Nucleus accumbens (tissue), 56 donors: ENCODE measurements around the gene ARNT2.
"Not testable (repeated sequence)": the region's sequence is repeated elsewhere in the genome, so short reads cannot be mapped to it uniquely, and the experiment has no call there.

Source experiments
- DNase-seq, 56 donors: peaks; one replicate each; lab custom pipeline; 2025; lab: John Stamatoyannopoulos, UW

ARNT2 gene

DNA sequence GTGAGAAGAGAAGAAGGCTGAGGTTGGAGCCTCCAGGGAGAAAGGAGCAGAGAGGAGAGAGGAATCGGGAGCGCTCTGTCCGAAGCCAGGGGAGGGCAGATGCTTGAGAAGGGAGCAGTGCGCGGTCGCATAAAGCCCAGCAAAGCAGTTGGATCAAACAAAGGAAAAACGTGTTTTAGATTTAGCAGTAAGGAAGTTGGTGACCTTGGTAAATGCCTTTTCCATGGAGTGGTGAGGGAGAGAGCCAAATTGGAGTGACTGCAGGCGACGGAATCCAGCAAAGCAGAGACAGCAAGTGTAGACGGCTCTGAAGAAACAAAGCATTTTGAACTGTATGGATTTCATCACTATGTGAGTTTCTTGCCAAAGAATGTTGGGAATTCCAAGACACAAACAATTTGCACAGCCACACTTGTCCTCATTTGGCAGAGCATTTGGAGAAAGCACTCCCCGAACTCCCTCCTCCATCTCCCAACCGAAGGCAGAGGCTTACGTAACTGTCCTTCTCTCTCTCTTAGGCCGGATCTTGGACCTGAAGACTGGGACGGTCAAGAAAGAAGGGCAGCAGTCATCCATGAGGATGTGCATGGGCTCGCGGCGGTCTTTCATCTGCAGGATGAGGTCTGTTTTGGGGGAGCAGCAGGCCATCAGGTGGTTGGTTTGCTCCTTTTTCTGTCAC, 103.6 kb downstream of the ARNT2 start:
- no peak for DNase-seq

DNA sequence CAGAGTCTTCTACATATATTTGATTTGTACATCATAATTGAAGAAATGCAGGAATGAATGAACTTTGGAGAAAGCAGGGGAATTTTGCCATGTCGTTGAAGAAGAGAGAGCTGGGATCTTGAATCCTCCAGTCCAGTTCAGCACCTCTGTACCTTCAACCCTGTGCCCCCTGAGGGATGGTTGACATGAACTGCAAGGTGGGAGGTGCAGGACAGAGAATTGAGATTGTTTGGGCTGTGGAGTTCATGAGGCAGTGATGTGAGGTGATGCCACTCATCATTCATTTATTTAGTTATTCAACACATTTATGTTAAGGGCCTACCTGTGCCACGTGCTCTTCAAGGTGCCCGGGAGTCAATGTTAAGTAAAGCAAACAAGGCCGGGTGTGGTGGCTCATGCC, 104.6 kb downstream of the ARNT2 start:
- DNase-seq, result no peak

DNA sequence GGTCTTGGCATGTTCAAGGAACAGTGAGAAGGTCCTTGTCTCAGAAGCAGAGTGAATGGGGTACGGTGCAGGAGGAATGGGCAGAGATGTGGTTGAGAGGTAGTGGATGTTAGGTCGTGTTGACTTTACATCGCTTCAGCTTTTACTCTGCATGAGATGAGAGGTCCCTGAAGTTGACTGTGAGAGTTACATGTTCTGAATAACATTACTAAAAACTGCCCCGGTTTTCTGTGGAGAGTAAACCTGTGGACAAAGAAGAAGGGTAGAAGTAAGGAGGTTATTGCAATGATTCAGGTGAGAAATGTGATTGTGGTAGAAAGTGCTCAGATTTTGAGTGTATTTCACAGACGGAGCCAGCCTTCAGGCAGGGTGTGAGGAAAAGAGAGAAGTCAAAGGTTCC, 105.6 kb downstream of the ARNT2 start:
- DNase-seq, result no peak

DNA sequence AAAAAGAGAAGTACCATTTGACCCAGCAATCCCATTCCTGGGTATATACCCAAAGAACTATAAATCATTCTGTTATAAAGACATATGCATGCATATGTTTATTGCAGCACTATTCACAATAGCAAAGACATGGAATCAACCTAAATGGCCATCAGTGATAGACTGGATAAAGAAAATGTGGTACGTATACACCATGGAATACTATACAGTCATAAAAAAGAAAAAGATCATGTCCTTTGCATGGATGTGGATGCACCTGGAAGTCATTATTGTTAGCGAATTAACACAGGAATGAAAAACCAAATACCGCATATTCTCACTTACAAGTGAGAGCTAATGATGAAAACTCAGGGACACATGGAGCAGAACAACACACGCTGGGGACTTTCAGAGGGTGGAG, 106.8 kb downstream of the ARNT2 start:
- not testable (repeated sequence) for DNase-seq

DNA sequence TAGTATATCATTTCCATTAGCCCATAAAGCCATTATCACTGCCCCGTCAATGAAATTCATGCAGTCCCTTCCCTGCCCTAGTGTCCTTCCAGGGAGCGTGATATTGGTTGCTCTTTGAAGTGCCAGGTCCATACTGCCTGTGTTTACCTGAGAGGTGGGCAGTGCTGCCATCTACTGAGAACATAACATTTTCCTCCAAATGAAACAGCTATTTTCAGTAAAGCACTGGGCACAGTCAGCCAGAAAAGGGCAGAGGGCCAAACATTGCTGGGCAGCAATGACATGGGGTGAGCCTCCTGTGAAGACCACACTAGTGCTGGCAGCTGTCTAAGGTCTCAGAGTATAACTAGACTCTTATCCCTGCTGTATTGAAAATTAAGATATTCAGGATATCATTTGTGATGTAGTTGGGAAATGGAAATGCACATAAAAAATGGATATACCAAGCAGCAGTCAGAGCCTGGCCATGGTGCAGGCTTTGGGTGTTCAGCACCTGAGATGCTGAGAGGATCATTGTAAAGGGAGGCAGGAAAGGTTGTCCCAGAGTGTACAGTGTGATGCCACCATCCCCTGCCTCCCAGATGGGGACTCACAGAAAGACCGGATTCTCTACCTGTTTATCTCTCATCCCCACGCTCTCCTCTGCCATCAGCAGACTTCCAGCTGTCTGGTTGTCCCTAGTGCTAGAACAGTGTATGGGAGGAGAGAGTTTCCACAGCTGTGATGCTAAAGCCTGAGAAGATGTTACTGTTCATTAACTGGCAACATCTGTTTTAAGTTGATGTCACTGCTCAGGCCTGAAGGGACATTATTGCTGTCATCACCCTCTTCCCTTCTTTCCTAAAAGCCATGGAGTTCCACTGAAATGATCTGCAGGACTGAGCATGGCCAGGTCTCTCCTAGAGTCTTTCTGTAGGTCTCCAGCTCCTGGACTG, 108.8 kb downstream of the ARNT2 start:
- peak in 6 of 56 donors; percentile 4 to 24 (median 11) for DNase-seq

DNA sequence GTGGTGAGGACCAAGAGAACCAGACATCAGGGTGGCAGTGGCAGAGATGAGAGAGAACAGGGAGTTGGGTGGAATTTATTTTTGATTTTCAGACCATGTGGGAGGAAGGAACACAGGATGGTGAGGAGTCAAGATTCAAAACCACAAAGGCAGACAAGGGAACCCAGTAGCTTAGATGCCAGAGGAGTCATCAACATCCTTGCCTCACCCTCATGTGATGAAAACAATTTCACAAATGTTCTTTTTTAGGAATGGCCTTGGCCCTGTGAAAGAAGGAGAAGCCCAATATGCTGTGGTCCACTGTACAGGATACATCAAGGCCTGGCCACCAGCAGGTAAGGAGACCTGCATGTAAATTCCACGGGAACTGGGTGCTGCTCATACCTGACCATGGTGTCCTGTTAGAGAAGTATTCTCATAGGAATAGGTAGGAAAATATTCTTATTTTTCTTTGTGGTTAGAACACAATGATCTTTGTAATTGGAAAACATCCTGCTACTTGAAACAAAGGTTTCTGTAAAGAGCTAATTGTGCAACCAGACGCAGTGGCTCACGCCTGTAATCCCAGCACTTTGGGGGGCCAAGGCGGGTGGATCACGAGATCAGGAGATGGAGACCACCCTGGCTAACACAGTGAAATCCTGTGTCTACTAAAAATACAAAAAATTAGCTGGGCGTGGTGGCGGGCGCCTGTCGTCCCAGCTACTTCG, 110.0 kb downstream of the ARNT2 start:
- no peak for DNase-seq

DNA sequence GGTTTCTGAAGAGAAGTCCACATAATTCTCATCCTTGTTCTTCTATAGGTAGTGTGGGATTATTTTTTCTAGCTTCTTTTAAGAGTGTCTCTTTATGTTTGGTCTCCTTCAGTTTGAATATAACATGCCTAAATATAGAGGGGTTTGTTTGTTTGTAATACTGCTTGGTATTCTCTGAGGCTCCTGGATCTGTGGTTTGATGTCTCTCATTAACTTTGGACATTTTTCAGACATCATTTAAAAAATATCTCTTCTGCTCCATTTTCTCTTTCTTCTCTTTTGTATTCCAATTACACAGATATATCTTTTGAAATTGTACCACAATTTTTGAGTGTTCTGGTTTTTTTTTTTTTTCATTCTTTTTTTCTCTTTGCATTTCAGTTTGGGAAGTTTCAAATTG, 113.1 kb downstream of the ARNT2 start:
- DNase-seq, result no peak

DNA sequence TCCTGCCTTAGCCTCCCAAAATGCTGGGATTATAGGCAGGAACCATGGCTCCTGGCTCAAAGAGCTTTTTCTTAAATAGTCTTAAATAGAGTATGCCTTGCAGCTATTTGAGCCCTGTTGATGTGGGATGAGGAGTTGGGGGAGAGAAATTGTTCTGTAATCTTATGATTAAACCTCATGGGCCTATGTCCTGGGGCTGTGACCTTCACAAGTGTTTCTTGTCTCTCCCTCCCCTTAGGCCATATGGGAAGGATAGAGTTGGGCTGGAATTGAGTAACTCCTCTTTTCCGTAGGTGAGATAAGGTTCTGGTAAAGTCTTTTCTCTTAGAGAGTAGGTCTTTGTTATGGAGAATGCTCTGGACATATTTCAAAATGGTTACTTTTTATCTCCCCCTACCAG, 114.3 kb downstream of the ARNT2 start:
- no peak for DNase-seq

DNA sequence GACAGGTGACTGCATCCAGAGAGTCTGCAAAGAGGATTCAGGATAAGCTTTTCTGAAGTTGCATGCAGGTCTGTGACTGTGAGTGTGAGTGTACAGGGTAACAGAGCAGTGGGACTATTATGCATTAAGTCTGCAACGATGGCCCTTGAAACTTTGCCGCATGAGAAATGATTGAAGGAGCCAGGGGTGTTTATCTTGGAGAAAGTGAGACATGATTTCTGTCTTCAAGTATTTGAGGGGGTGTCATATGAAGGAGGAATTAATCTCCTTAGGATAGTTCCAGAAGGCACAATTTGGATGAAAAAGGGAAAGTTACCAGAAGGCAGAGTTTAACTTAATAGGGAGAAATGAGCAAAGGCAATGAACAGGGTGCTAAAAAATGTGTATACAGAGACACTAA, 119.6 kb downstream of the ARNT2 start:
- no peak for DNase-seq

DNA sequence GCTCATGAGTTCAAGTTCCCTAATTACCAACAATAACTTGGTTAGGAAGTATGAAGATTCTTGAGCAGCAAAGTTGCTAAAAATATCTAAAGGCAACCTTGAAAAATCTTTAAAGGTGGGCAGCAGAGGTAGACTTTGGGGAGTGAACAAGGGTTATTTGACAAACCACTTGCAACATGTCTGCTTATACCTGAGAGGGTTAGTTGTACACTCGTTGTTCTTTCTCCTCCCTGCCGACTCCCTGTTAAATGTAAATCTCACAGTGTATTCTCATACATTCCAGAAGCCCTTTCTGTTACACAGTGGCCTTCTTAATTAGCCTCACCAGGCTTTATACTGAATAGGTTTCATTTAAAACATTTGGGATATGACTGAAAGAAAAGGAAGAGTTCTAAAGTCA, 121.7 kb downstream of the ARNT2 start:
- no peak for DNase-seq

DNA sequence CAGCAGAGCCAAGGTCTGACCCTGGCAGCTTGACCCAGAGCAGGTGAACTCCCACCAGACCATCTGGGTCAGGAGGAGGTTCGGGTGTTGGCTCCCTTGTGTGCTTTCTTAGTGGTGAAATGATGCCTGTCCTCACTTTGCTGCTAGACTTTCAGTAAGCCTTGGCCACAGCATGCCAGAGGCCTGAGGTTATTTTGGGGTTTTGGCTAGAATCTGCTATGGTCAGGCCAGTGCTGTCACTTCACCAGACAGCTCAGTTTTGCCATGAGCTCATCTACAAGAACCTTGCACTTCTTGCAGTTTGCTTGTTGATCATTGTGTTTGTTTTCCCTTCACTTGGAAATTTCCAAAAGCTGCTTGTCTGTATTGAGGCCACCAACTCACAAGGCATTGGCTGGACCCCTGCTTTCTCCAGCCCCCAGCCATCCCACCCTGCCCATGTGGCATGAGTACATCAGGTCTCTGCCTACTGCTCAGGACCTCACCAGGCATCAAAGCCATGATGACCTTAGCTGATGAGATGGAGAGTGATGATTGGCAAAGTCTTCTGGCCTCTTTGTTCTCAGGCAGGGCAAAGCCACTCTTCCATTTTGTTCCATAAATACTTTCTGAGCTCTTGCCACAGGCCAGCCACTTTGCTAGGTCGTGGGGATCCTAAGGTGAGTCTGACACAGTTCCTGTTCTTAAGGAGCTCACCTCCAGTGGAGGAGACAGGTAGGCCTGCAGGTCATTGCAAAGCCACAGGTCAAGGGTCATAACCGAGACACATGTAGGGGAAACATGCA, 122.6 kb downstream of the ARNT2 start:
- DNase-seq, result no peak

DNA sequence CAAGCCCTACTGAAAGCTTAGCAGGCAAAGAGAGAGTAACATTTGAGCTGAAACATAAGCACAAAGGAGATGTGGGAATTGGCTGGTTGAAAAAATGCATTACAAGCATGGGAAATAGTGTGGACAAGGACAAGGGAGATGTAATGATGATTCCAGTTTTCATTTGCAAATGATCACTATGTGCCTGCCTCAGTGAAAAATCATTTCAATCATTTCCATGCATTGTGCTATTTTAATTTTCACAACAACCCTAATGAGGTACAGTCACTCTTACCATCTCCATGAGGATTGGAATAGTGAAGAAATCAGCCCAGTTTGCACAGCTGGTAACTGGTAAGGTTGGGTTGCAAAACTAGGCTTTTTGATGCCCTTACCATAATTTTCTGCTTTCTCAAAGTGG, 123.2 kb downstream of the ARNT2 start:
- no peak for DNase-seq

DNA sequence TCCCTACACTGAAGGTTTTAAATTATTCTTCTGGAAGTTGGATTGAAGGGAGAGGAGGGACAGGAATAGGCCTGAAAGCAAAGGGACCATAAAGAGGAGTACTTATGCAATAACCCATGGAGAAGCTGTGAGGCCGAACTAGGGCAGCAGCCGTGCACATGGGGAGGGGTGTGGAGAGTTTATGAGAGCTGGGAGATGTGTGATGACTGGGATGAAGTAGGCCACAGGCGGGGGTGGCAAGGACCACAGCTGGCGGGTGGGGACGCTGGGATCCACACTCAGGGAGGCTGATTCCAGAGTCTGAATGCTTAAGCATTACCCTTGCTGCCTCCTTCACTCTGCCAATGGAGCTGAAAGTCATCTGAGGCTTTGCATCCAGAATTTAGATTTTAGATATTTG, 123.8 kb downstream of the ARNT2 start:
- DNase-seq, result no peak

DNA sequence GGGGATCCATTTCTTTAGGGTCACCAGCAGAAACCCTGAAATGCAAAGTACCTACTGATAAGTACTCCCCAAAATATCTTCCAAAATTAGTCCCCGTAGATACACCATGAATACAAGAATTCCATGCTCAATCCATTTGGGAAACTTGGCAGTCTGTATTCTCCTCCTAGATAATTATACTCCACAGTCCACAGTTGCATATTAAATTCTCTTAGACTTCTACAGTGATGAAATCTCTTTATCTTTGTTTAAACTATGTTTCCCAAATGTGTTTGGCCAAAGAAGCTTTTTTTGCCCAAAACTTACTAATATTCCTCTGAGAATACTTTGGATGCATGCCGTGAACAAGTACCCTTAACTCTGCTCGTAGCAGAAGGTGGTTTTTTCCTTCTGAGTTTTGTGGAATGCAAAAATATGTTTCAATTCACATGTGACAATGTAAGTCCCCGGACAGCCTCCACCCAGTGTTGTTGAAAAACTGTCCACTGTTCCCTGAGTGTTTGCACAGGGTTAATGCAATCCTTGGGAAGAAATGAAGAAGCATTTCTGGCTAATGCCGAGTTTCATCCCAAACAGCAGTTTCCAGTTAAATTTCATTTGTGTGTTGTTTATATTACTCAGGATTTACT, 126.7 kb downstream of the ARNT2 start:
- no peak for DNase-seq

DNA sequence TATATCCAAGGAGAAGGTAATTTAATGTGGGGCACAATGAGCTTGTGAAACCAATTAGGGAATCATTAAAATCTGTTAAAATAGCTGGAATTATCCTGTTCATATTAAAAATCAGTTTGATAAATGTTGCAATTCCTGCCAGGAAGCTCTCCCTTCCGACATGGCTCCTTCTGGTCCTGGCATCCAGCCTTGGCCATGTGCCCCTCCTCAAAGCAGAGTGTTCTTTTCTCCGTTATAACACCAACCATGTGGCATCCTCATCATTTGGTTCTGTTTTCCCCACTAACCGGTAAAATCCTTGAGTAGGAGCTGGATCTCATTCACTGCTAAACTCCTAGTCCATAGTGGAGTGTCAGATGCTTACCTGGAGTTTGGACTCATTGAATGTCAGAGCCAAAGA, 127.2 kb downstream of the ARNT2 start:
- DNase-seq, result no peak

DNA sequence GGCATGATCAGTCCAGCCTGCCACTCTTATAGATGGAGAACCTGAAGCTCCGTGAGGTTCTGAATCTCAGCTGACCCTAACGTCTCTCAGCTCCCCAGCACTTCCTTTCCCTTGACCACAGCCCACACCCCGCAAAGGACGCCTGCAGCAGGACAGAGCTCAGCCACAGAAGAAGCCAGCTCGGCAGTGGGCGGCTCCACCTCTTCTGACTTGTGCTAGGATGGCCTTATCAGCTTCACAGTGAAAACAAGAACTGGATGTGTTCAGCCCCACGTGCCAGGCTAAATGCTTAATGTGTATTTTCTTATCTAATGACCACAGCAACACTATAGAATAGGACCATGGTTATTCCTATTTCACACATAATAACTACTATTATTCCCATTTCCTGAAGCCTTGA, 127.6 kb downstream of the ARNT2 start:
- DNase-seq, result no peak

DNA sequence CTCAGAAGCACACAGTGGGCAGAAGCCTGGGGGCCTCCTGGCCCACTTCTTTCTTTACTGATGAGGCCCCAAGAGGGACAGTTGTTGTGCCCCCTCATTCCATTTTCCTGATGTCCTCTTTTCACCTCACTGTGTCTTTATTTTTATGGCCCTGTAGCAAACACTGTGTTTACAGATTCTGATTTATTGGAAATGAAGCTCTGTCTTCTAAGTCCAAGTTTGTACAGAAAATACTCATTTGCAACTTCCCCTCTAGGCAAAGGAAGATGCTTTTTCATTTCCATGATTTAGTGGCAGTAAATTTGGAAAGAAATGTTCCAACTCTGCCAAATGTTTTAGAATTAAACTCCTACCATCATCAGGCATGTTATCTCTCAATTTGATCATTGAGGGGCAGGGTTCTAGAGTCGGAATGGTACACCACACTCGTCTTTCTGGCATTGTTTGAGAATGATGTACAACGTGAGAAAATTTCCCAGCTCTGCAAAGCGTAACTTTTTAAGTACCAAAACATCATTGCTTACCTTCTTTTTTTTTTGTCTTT, 129.7 kb downstream of the ARNT2 start:
- no peak for DNase-seq

DNA sequence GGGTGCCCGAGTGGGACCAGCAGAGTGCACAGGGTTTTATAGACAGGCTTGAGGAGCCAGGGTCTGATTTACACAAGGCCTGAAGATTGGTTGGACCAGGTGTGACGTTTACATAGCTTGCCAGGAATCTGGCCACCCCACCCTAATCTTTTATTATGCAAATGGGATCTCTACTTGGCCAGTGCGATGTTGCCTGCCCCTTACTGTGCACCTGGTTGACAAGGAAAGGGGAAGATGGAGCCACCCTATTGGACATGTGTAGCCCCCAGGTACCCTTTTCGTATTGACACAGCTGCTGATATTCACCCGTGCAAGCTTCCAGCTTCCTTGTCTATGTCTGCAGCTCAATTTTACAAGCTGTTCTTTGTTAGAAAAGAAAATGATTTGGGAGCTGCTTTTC, 132.0 kb downstream of the ARNT2 start:
- no peak for DNase-seq

DNA sequence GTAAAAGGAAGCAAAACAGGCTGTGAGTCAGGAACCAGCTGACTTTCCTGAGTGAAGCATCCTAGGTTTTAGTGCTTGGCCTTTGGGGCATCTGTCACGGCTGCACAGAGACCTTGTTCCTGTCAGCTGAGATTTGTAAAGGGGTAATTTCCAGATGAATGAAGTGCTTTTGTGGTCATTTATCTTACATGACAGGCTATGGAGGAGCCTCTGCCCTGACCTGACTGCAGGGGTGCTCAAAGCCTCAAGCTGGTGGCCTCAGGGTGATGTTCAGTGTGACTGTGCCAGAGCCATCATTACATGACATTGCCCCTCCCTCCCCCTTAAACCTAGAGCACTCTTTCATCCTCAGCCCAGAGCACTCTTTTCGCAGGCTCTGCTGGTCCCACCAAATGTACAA, 132.5 kb downstream of the ARNT2 start:
- DNase-seq, result no peak

DNA sequence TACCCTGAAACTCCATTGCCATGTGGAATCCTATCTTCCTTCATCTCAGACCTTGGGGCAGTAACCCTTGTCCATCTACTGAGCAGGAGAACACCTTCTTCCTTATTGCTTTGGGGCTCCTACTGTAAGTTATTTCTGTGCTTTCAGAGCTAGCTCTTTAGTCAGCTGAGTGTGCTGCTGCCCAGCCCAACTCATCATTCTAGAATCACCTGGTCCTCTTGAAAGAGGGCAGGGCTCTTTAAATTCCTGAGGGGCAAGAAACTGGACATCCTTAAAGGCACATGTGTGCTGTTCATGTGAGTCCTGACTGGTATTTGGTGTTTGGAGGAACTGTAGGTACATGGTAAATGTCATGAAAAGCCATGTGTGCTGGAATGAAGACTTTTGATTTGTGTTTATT, 140.9 kb downstream of the ARNT2 start:
- DNase-seq, result no peak
